ENCODE measurements around the gene SAE1.

DNA sequence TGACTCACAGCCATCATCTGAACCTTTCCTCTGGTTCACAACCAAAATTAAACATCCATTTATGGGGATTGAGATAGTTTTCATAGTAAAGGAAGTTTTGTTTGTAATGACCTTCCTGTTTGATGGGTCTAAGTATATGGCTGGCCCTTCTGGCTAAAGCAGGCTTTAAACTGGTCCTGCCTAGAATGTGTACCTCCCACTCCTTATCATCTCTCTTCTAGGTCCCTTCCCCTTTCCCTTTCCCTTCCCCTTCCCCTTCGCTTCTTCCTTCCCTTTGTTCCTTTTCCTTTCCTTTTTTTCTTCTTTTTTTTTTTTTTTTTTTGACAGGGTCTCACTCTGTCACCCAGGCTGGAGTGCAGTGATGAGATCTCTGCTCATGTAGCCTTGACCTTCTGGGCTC is 64.8 kb downstream of the SAE1 start:
- TF ChIP-seq, protein P1, sequence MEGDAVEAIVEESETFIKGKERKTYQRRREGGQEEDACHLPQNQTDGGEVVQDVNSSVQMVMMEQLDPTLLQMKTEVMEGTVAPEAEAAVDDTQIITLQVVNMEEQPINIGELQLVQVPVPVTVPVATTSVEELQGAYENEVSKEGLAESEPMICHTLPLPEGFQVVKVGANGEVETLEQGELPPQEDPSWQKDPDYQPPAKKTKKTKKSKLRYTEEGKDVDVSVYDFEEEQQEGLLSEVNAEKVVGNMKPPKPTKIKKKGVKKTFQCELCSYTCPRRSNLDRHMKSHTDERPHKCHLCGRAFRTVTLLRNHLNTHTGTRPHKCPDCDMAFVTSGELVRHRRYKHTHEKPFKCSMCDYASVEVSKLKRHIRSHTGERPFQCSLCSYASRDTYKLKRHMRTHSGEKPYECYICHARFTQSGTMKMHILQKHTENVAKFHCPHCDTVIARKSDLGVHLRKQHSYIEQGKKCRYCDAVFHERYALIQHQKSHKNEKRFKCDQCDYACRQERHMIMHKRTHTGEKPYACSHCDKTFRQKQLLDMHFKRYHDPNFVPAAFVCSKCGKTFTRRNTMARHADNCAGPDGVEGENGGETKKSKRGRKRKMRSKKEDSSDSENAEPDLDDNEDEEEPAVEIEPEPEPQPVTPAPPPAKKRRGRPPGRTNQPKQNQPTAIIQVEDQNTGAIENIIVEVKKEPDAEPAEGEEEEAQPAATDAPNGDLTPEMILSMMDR (conservative IDR thresholded peaks at IDR 0.05 in 1 of 2, IDR thresholded peaks at IDR 0.05 in 1 of 2; ENCODE audit: extremely low read depth in 1 of 2, insufficient read depth in 1 of 2, low read depth in 1 of 2, low read length in 2 of 2), result no peak
- no peak for TF ChIP-seq EZH2 (IDR thresholded peaks at IDR 0.05; ENCODE audit: borderline replicate concordance, low read length)

Data from mammary epithelial cell (primary cell).